AG10803 (cell line): Measurements from ENCODE around the gene ACYP1.

Experiments
- DNase-seq: peaks from one replicate; pipeline ENCODE4 v3.0.0; 2010; ENCODE audit warnings: low read depth
- H3K4me3 ChIP-seq: 2 replicates; pipeline ENCODE4 v1.5.1; 2011; ENCODE audit warnings: mild to moderate bottlenecking, low read length, control low read depth
- CTCF ChIP-seq: conservative IDR thresholded peaks from 2 replicates; pipeline ENCODE4 v1.5.1; 2011; ENCODE audit warnings: mild to moderate bottlenecking, low read length, control low read depth, inconsistent platforms

ACYP1 gene

DNA sequence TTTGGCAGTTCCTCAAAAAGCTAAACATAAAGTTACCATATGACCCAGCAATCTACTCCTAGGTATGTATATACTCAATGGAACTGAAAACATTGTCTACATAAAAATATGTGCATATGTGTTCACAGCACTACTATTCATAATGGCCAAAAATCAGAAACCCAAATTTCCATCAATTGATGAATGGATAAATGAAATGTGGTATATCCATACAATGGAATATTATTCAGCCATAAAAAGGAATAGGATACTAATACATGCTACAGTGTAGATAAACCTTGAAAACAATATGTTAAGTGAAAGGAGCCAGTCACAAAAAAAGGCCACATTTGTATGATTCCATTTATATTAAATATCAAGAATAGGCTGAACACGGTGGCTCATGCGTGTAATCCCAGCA, 3.4 kb downstream of the ACYP1 start:
- no peak overlapping the region for H3K4me3 ChIP-seq
- no peak for DNase-seq
- no peak for TF ChIP-seq CTCF

DNA sequence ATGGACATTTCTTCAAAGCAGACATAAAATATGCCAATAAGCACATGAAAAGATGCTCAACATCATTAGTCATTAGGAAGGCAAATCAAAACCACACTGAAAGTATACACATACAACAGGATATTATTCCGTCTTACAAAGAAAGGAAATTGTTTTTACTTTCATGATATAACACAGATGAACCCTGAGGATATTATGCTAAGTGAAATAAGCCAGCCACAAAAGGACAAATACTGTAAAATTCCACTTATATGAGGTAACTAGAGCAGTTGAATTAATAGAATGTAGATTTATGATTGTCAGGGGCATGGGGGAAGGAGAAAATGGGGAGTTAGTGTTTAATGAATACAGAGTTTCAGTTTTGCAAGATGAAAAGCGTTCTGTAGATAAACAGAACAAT, 4.2 kb downstream of the ACYP1 start:
- no peak overlapping the region for H3K4me3 ChIP-seq
- no peak for TF ChIP-seq CTCF
- peak; percentile 58 for DNase-seq

- DNase-seq = peak; percentile 33
- H3K4me3 ChIP-seq = no peak overlapping the region
- TF ChIP-seq CTCF = no peak
Observed at GRCh38 chr14:75054421-75054820, 9.4 kb downstream of the ACYP1 start.

- H3K4me3 ChIP-seq = no peak overlapping the region
- peak; percentile 75 for DNase-seq
- TF ChIP-seq CTCF = no peak
Observed at GRCh38 chr14:75053396-75054291, 10.2 kb downstream of the ACYP1 start.

- peak overlapping the region; percentile 57 for H3K4me3 ChIP-seq
- DNase-seq = no peak
- no peak for TF ChIP-seq CTCF
Observed at GRCh38 chr14:75051556-75051899, 12.3 kb downstream of the ACYP1 start.

DNA sequence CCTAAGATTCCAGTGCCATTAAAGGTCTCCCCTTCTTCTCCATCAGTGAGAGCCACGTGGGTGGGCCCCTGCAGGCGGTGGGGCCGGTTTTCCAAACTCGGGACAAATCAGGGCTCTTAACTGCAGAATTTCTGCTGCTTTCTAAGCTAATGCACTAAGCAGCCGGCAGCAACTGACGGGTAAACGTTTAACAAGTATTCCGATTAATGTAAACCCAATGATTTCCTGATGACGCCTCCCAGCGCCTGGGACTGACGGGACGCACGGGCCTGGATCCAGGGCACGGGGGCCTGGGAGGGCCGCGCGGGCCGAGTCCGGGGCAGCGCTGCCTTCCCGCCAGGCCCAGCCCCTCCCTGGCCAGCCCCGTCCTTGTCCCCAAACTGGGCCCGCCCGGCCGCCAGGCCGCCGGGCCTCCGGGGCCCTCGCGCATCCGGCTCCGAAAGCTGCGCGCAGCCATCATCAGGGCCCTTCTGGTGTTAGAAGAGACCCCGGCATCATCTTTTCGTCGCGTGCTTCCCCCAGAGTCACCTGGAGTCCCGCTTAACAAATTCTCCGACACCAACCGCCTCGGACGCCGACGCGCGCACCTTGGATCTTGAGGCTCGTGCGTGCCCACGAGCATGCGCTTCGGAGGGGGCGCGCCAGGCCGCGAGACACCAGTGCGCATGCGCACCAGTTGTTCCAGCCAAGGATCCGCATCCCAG, 12.8 kb downstream of the ACYP1 start, which contains the start of gene MLH3:
Gene MLH3 (minus strand): TSS at position 616 of the 704 bp plus-strand sequence. CDS start 1,812 bp downstream, outside the sequence.
- peak; percentile 67 for DNase-seq
- peak within 1 kb of the TSS; percentile 57 for H3K4me3 ChIP-seq

More for the DNA sequence above, 12.8 kb downstream of the ACYP1 start, which contains the start of gene MLH3:
- TF ChIP-seq CTCF = no peak
